ENCODE data around the gene SOCS2.

Gene SOCS2, protein sequence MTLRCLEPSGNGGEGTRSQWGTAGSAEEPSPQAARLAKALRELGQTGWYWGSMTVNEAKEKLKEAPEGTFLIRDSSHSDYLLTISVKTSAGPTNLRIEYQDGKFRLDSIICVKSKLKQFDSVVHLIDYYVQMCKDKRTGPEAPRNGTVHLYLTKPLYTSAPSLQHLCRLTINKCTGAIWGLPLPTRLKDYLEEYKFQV

GRCh38 chr12:93571925-93572711 is at the start of gene SOCS2:
Gene SOCS2, plus strand, starts transcription at chr12:93572675. Its CDS starts 223 bp downstream, at chr12:93572898.
- TF ChIP-seq, protein P1, sequence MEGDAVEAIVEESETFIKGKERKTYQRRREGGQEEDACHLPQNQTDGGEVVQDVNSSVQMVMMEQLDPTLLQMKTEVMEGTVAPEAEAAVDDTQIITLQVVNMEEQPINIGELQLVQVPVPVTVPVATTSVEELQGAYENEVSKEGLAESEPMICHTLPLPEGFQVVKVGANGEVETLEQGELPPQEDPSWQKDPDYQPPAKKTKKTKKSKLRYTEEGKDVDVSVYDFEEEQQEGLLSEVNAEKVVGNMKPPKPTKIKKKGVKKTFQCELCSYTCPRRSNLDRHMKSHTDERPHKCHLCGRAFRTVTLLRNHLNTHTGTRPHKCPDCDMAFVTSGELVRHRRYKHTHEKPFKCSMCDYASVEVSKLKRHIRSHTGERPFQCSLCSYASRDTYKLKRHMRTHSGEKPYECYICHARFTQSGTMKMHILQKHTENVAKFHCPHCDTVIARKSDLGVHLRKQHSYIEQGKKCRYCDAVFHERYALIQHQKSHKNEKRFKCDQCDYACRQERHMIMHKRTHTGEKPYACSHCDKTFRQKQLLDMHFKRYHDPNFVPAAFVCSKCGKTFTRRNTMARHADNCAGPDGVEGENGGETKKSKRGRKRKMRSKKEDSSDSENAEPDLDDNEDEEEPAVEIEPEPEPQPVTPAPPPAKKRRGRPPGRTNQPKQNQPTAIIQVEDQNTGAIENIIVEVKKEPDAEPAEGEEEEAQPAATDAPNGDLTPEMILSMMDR (IDR thresholded peaks at IDR 0.05; ENCODE audit: insufficient read depth, low read depth, low read length, missing control alignments), result no peak
- DNase-seq (ENCODE audit: low read depth), result peak; percentile 36
- peak within 1 kb of the TSS; percentile 71 for H3K4me3 ChIP-seq (ENCODE audit: low read length)

GRCh38 chr12:93524386-93525133 is 47.9 kb upstream of the SOCS2 start:
- no peak overlapping the region for H3K4me3 ChIP-seq (ENCODE audit: low read length)
- DNase-seq (ENCODE audit: low read depth), result no peak
- TF ChIP-seq, protein P1 (IDR thresholded peaks at IDR 0.05; ENCODE audit: insufficient read depth, low read depth, low read length, missing control alignments), result no peak

DNA sequence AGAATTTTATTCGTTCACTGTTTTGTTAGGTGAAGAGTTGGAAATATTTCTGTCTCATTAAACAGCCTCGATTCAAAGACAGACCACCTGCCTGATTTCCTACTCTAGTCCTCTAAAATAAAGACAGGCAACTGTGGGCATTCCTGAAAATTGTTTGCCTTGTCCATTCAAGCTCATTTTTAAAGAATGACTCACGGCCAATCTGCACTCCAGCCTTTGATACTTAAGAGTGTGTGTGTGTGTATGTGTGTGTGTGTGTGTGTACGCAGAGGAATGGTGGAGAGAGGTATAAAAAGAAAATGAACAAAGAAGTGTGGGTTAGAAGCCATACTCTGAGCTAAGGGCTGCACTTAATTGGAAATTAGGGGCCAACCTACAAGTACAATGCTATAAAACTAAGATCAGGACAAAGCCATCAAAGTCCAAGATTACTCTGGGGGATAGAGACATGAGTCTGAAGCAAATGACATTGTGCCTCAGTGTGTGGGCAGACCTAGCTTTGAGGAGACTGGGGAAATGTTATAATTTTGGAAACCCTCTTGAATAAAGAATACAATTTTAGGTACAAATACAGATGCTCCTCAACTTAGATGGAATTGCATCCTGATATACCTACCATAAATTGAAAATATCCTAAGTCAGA is 45.6 kb upstream of the SOCS2 start:
- H3K4me3 ChIP-seq (ENCODE audit: low read length), result no peak overlapping the region
- peak; percentile 82 for DNase-seq (ENCODE audit: low read depth)
- TF ChIP-seq, protein P1 (IDR thresholded peaks at IDR 0.05; ENCODE audit: insufficient read depth, low read depth, low read length, missing control alignments), result no peak

DNA sequence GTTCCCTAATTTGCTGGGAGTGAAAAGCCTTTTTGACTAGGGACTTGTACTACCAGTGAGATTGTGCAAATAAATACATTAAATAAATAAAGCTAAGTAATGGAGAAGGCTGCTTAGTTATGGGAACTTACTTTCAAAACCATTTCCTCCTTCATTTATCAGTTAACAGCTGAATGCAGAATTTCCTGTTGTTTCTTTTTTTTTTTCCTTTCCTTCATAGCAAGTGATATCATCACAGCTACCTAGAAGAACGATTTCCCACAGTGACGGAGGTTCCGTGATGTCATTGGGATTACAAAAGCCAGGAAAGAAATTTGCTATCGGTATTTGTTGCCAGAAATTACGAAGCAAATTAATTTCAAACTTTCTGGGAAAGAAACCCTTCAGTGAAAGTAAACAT is 42.1 kb upstream of the SOCS2 start:
- DNase-seq (ENCODE audit: low read depth), result no peak
- TF ChIP-seq, protein P1 (IDR thresholded peaks at IDR 0.05; ENCODE audit: insufficient read depth, low read depth, low read length, missing control alignments), result no peak
- H3K4me3 ChIP-seq (ENCODE audit: low read length), result no peak overlapping the region

DNA sequence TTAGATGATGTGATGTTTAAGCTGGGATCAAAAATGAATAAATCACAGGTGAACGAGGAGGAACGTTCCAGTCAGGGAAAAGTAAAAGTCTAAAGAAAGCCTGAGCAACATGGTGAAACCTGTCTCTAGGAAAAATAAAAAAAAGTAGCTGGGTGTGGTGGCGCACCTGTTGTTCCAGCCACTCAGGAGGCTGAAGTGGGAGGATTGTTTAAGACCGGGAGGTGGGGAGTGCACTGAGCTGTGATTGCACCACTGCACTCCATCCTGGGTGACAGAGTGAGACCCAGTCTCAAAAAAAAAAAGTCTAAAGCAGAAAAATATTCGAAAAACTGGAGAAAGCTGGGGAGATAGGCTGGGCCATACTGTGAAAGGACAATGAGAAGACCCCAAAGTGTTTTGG is 39.2 kb upstream of the SOCS2 start:
- no peak for DNase-seq (ENCODE audit: low read depth)
- no peak overlapping the region for H3K4me3 ChIP-seq (ENCODE audit: low read length)
- TF ChIP-seq, protein P1 (IDR thresholded peaks at IDR 0.05; ENCODE audit: insufficient read depth, low read depth, low read length, missing control alignments), result no peak

DNA sequence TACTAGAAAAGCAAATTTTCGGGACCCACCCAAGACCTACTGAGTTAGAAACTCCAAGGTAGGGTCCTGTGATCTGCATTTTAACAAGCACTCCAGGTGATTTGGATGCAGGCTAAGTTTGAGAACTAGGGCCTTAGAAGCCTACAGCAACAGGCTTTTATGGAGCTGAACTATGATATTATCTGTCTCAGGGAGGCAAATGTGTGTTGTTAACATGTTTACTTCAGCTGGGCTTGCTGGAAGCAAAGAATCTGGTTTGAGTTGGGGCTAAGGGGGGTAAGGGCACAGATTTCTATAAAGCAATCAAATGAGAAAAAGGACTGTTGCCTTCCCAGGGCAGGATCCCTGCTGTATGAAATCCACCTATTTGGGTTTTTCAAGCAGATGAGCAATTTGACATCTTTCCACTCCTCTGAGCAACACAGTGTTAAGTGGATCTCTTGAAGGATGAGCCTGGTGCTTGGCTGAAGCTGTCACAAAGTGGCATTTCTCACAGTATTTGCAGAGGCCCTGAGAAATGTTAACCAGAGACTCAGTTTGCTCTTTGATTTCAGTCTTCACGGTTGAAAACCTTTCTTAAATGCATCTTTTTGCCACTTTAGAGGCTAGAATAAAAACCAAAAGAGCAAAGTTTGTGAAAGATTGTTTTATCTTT is 36.2 kb upstream of the SOCS2 start:
- no peak overlapping the region for H3K4me3 ChIP-seq (ENCODE audit: low read length)
- TF ChIP-seq, protein P1 (IDR thresholded peaks at IDR 0.05; ENCODE audit: insufficient read depth, low read depth, low read length, missing control alignments), result no peak
- no peak for DNase-seq (ENCODE audit: low read depth)
